GM19397 (cell line): ENCODE results near the gene GREM2.

Experiments
- ATAC-seq: cut with Tn5 transposase; IDR thresholded peaks from one replicate; pipeline ENCODE4 v1.9.1; 2021; ENCODE audit warnings: mild to moderate bottlenecking, moderate library complexity; ENCODE audit not compliant: unreplicated experiment

The GREM2 gene

GRCh38 chr1:240611619-240612480 lies at the start of gene GREM2:
GREM2 (minus strand) TSS chr1:240612155; CDS start chr1:240493475, 118,680 bp downstream.
- peak; percentile 79 for ATAC-seq

GRCh38 chr1:240658312-240658960 lies 46.5 kb upstream of the GREM2 start:
- ATAC-seq, result no peak

GRCh38 chr1:240656531-240656930 lies 44.6 kb upstream of the GREM2 start:
- no peak for ATAC-seq

- ATAC-seq, result no peak
Measured at GRCh38 chr1:240652961-240653409, 41.0 kb upstream of the GREM2 start.

GRCh38 chr1:240652549-240652948 lies 40.6 kb upstream of the GREM2 start:
- no peak for ATAC-seq

GRCh38 chr1:240650877-240651276 lies 38.9 kb upstream of the GREM2 start:
- no peak for ATAC-seq

- no peak for ATAC-seq
Measured at GRCh38 chr1:240649733-240650721, 38.1 kb upstream of the GREM2 start.

- no peak for ATAC-seq
Measured at GRCh38 chr1:240646571-240647240, 34.8 kb upstream of the GREM2 start.

- no peak for ATAC-seq
Measured at GRCh38 chr1:240644732-240645131, 32.8 kb upstream of the GREM2 start.

- no peak for ATAC-seq
Measured at GRCh38 chr1:240635466-240636256, 23.7 kb upstream of the GREM2 start.

GRCh38 chr1:240630409-240630808 lies 18.5 kb upstream of the GREM2 start:
- no peak for ATAC-seq

GRCh38 chr1:240621249-240621648 lies 9.3 kb upstream of the GREM2 start:
- no peak for ATAC-seq

GRCh38 chr1:240619906-240620621 lies 8.1 kb upstream of the GREM2 start:
- ATAC-seq, result no peak

GRCh38 chr1:240619357-240619756 lies 7.4 kb upstream of the GREM2 start:
- ATAC-seq, result no peak

- no peak for ATAC-seq
Measured at GRCh38 chr1:240618946-240619345, 7.0 kb upstream of the GREM2 start.

- ATAC-seq, result no peak
Measured at GRCh38 chr1:240616018-240616417, 4.1 kb upstream of the GREM2 start.

- no peak for ATAC-seq
Measured at GRCh38 chr1:240613356-240614142, 1.6 kb upstream of the GREM2 start.

- no peak for ATAC-seq
Measured at GRCh38 chr1:240612811-240613210, 856 bp upstream of the GREM2 start.
